ENCODE results near the gene ADORA1.

DNA sequence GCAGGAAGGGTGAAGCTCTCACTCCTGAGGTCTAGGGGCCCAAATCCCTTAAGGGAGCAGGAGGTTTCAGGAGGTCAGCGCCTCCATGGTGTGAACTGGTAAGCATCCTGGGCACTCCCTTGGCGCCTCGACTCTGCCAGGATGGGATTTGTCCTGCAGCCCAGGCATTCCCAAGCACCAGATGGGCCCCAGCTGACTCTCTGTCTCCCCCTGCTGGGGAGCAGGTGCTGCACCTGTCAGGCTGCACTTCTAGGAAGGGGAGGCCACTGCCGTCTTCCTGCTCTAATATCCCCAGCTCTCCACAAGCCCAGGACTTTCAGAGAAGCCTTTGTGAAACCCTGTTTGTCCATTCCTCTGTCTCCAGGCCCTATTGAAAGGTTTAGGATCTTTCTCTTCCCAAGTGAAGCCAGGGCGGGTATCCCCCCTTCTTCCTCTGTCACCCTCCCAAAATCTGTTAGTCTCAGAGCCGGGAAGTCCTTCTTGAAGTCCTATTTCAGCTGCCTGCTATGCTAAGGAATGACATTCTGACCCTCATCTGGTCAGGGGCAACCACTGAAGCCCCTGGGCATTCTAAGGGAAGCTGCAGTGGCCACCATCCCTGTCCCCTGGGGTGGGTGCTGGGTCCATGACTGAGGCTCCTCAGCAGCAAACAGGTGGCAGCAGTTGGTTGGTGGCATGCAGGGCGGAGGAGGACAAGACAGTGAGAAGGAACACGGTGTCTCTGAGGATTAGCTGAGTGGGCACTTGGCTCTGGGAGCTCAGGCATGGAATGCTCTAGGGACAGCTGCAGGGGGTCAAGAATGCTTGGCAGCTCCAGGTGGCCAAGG lies 44.9 kb downstream of the ADORA1 start:
- TF ChIP-seq, protein P1, sequence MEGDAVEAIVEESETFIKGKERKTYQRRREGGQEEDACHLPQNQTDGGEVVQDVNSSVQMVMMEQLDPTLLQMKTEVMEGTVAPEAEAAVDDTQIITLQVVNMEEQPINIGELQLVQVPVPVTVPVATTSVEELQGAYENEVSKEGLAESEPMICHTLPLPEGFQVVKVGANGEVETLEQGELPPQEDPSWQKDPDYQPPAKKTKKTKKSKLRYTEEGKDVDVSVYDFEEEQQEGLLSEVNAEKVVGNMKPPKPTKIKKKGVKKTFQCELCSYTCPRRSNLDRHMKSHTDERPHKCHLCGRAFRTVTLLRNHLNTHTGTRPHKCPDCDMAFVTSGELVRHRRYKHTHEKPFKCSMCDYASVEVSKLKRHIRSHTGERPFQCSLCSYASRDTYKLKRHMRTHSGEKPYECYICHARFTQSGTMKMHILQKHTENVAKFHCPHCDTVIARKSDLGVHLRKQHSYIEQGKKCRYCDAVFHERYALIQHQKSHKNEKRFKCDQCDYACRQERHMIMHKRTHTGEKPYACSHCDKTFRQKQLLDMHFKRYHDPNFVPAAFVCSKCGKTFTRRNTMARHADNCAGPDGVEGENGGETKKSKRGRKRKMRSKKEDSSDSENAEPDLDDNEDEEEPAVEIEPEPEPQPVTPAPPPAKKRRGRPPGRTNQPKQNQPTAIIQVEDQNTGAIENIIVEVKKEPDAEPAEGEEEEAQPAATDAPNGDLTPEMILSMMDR (optimal IDR thresholded peaks at IDR 0.05 in 1 of 3, IDR thresholded peaks at IDR 0.05 in 1 of 3, conservative IDR thresholded peaks at IDR 0.05 in 1 of 3; ENCODE audit: extremely low read depth in 1 of 3, insufficient read depth in 2 of 3, low read length in 3 of 3): peak; percentile 89 to 100 (median 96)
- no peak for TF ChIP-seq EZH2 (IDR thresholded peaks at IDR 0.05; ENCODE audit: low read length)
